Testis (tissue), 3 donors: ENCODE results near the gene SPATC1L. TPM values are rescaled to one million over a fixed set of nuclear protein-coding genes. Genes with fewer than 3 reads are reported as not detected.

ENCODE experiments used
- DNase-seq: peaks from one replicate; pipeline ENCODE4 v3.0.0-alpha.2; 2019
- H3K27ac ChIP-seq, 2 donors: fragments of 200-600 bp; sonication (generic); one replicate each; pipeline ENCODE4 v1.5.1; 2019
- H3K27me3 ChIP-seq: fragments of 200-600 bp; sonication (generic); one replicate; pipeline ENCODE4 v1.5.1; 2019
- H3K36me3 ChIP-seq: fragments of 200-600 bp; sonication (generic); one replicate; pipeline ENCODE4 v1.5.1; 2017; ENCODE audit warnings: low read depth; ENCODE audit errors: missing control alignments
- H3K4me1 ChIP-seq: fragments of 200-600 bp; sonication (generic); one replicate; pipeline ENCODE4 v1.5.1; 2019
- H3K4me3 ChIP-seq, 2 donors: fragments of 200-600 bp; sonication (generic); one replicate each; pipeline ENCODE4 v1.5.1; 2017 to 2019
- H3K9me3 ChIP-seq: fragments of 200-600 bp; sonication (generic); one replicate; pipeline ENCODE4 v1.5.1; 2017
- POLR2A ChIP-seq: fragments of 450-650 bp; IDR thresholded peaks from one replicate; pipeline ENCODE4 v1.6.1; 2017; ENCODE audit warnings: antibody characterized with exemption, mild to moderate bottlenecking, moderate library complexity
- WGBS, 2 donors: methylation state at CpG; one replicate each; pipeline ENCODE4 v1.1.5; 2018; 5-methylcytosine and 5-hydroxymethylcytosine counted together
- intact Hi-C: fragments of 100-400 bp; cut with DNase I; formaldehyde crosslinking; loops from one replicate; pipeline ENCODE4 v1.15.1; 2023; ENCODE audit warnings: low total_unique reads
- polyA plus RNA-seq: library from polyadenylated mRNA; stranded (reverse); fragments of 350-450 nt; fragmentation: Illumina TruSeq; extraction: RNeasy Lipid Tissue Mini Kit (QIAGEN cat#74804); gene quantifications from one replicate; pipeline ENCODE4 v1.2.3, GENCODE V29; 2014; ENCODE audit warnings: low read depth, low replicate concordance; ENCODE audit not compliant: insufficient read depth
- total RNA-seq, 2 donors: library from RNA; depleted of rRNA; stranded (reverse); fragments of >200 nt; gene quantifications; one replicate each; pipeline ENCODE4 v1.2.3, GENCODE V29; 2016
- TF ChIP-seq, protein P1 (sequence below), 3 experiments: fragments of 450-650 bp in 2 of 3; fragments of 200-600 bp in 1 of 3; sonication (generic) in 1 of 3; IDR thresholded peaks; one replicate each; pipeline ENCODE4 v1.5.1; 2016 to 2019; ENCODE audit warnings: antibody characterized with exemption in 3 of 3, mild to moderate bottlenecking in 2 of 3, moderate library complexity in 1 of 3

SPATC1L gene
- total and polyA plus RNA-seq, 3 donors from 2014 or later: 55.4 to 96.1 (median 75.6) TPM

DNA sequence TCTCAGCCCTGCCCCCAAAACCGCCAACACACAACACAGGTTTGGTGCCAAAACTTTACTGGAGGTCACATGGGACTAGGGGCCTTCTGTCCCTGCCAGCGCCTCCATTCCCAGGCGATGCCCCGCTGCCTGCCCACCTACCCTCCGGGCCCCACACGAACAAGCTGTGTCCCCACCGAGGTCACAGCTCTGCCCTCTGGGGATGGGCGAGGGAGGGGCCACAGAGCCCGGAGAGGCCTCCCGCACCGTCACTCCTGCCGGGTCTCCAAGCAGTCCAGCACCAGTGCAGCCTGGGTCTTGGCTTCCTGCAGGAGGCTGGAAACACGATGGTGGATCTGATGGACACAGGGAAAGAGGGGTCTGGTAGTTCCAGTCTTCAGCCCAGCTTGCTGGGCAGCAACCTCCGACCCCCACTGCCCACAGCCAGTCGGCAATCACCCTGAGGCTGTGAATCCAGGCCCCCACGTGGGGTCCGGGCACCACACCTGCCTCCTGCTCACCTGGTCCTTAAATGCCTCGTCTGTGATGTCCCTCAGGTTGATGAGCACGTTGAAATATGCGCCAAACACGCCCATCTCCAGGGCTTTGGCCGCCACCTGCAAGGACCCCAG is 47.4 kb downstream of the SPATC1L start:
- no peak for TF ChIP-seq POLR2A
- TF ChIP-seq, protein P1, sequence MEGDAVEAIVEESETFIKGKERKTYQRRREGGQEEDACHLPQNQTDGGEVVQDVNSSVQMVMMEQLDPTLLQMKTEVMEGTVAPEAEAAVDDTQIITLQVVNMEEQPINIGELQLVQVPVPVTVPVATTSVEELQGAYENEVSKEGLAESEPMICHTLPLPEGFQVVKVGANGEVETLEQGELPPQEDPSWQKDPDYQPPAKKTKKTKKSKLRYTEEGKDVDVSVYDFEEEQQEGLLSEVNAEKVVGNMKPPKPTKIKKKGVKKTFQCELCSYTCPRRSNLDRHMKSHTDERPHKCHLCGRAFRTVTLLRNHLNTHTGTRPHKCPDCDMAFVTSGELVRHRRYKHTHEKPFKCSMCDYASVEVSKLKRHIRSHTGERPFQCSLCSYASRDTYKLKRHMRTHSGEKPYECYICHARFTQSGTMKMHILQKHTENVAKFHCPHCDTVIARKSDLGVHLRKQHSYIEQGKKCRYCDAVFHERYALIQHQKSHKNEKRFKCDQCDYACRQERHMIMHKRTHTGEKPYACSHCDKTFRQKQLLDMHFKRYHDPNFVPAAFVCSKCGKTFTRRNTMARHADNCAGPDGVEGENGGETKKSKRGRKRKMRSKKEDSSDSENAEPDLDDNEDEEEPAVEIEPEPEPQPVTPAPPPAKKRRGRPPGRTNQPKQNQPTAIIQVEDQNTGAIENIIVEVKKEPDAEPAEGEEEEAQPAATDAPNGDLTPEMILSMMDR (IDR thresholded peaks at IDR 0.05): no peak
- H3K27ac ChIP-seq: no peak overlapping the region
- no peaks in the 10 kb centered on the region for H3K27me3 ChIP-seq
- no peaks in the 10 kb centered on the region for H3K36me3 ChIP-seq
- H3K4me1 ChIP-seq: peaks cover 4% of the 10 kb centered on the region
- no peaks in the 10 kb centered on the region for H3K9me3 ChIP-seq
- intact Hi-C loops: no loop called here
- WGBS, 2 donors: 87 to 92% methylated on average over 22 of the region's 22 CpGs
- no peak for DNase-seq
- no peak overlapping the region for H3K4me3 ChIP-seq

DNA sequence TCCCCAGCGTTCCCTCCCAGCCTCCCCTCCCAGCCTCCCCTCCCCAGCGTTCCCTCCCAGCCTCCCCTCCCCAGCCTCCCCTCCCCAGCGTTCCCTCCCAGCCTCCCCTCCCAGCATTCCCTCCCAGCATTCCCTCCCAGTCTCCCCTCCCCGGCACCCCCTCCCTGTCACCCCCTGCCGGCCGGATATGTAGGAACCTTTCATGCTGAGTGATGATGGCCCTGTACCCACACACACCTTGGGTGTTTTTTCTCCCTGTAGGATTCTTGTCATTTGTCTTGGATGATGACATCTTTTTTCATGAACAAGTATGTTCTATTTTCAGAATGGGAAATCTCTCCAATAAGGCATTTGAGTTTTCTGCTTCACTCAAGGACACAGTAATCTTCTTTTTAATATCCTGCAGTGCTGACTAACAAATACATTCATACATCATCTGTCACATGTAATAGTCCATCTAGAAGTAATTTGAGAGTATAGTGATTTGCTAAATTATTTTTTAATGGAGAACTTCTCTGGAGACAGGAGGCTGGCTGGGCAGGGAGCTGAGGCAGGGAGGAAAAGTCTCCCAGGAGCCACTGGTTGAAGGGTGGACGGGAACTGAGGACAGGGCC is 48.4 kb downstream of the SPATC1L start:
- H3K4me3 ChIP-seq: no peak overlapping the region
- intact Hi-C loops: no loop called here
- H3K27ac ChIP-seq: no peak overlapping the region
- no peaks in the 10 kb centered on the region for H3K9me3 ChIP-seq
- 55 to 67% methylated on average over 5 to 7 of the region's 7 CpGs for WGBS, 2 donors
- TF ChIP-seq, protein P1 (IDR thresholded peaks at IDR 0.05): no peak
- no peak for TF ChIP-seq POLR2A
- no peak for DNase-seq
- H3K27me3 ChIP-seq: no peaks in the 10 kb centered on the region
- H3K4me1 ChIP-seq: peaks cover 4% of the 10 kb centered on the region
- H3K36me3 ChIP-seq: no peaks in the 10 kb centered on the region

DNA sequence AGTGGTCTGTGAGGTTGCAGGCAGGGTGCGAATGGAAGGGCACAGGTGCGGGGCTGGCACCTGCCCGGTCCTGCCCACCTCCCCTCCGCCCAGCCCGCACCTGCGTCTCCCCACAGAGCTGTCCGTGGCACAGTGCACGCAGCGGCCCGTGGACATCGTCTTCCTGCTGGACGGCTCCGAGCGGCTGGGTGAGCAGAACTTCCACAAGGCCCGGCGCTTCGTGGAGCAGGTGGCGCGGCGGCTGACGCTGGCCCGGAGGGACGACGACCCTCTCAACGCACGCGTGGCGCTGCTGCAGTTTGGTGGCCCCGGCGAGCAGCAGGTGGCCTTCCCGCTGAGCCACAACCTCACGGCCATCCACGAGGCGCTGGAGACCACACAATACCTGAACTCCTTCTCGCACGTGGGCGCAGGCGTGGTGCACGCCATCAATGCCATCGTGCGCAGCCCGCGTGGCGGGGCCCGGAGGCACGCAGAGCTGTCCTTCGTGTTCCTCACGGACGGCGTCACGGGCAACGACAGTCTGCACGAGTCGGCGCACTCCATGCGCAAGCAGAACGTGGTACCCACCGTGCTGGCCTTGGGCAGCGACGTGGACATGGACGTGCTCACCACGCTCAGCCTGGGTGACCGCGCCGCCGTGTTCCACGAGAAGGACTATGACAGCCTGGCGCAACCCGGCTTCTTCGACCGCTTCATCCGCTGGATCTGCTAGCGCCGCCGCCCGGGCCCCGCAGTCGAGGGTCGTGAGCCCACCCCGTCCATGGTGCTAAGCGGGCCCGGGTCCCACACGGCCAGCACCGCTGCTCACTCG is 52.2 kb downstream of the SPATC1L start:
- Histone ChIP-seq H3K27me3 (no peaks in the 10 kb centered on the region), H3K9me3 (no peaks in the 10 kb centered on the region), H3K4me1 (peaks cover 4% of the 10 kb centered on the region), H3K4me3 (no peak overlapping the region), H3K36me3 (no peaks in the 10 kb centered on the region), H3K27ac (no peak overlapping the region)
- 93 to 98% methylated on average over 51 to 80 of the region's 85 CpGs for WGBS, 2 donors
- no peak for TF ChIP-seq POLR2A
- TF ChIP-seq, protein P1 (IDR thresholded peaks at IDR 0.05): no peak
- intact Hi-C loops: no loop called here
- no peak for DNase-seq

DNA sequence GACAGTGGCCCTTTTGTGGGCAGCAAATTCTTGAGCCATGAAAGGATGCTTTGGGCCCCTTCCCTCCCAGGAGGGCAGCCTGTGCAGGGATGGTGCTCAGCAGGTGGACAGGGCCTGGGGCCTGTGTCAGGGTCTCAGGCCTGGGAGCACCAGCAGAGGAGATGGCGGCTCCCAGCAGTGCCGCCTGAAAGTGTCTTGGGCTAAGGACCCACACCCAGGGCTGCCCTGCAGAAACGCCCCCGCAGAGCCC is 52.7 kb downstream of the SPATC1L start:
- WGBS, 2 donors: 89% methylated on average over 4 of the region's 4 CpGs; no CpG with 5 or more reads in 1 of the 2 donors
- Histone ChIP-seq H3K27ac (no peak overlapping the region), H3K27me3 (no peaks in the 10 kb centered on the region), H3K4me1 (peaks cover 2% of the 10 kb centered on the region), H3K36me3 (no peaks in the 10 kb centered on the region), H3K9me3 (no peaks in the 10 kb centered on the region), H3K4me3 (no peak overlapping the region)
- no peak for DNase-seq
- TF ChIP-seq POLR2A: no peak
- TF ChIP-seq, protein P1 (IDR thresholded peaks at IDR 0.05): no peak
- intact Hi-C loops: no loop called here
